Endothelial cell of umbilical vein (primary cell): ENCODE data around the gene EML1. TPM values are rescaled to one million over a fixed set of nuclear protein-coding genes. Genes with fewer than 3 reads are reported as not detected.

Experiments used
- BruUV-seq: library from RNA; stranded (reverse); fragments of 400-500 nt; replicated peaks from 2 replicates; lab custom pipeline; 2021; lab: Mats Ljungman, UMichigan
- CTCF ChIA-PET: fragments of 300-600, 350-600 bp; sonication (Branson Sonifier 250); formaldehyde crosslinking; loops from one replicate; lab custom pipeline; 2021; ENCODE audit warnings: antibody characterized with exemption, inconsistent platforms; lab: Charles Lee
- POLR2A ChIA-PET: fragments of 300-600, 350-600 bp; sonication (Branson Sonifier 250); formaldehyde crosslinking; loops from one replicate; lab custom pipeline; 2021; ENCODE audit warnings: antibody characterized with exemption, inconsistent platforms; lab: Charles Lee
- DNase-seq: peaks from one replicate; pipeline ENCODE4 v3.0.0-alpha.2; 2011; ENCODE audit warnings: low read depth, low spot score
- FAIRE-seq: peaks from 2 replicates; lab custom pipeline; 2011; peaks lifted over from hg19 to GRCh38; lab: Jason Lieb, UNC
- H2AFZ ChIP-seq: 2 replicates; pipeline ENCODE4 v1.6.0; 2012; ENCODE audit warnings: low read depth, low read length, control low read depth, inconsistent platforms
- H3K27ac ChIP-seq: 2 replicates; pipeline ENCODE4 v1.5.1; 2011; ENCODE audit warnings: low read depth, mild to moderate bottlenecking, control low read depth, low read length, moderate library complexity; ENCODE audit not compliant: insufficient read depth
- H3K27me3 ChIP-seq, 2 experiments: 2 replicates each; pipeline versions ENCODE4 v1.6.0 to v1.6.1; 2011; ENCODE audit warnings: low read length in 2 of 2, mixed read lengths in 1 of 2; ENCODE audit not compliant: control insufficient read depth in 2 of 2, insufficient read depth in 2 of 2
- H3K36me3 ChIP-seq, 2 experiments: 2 replicates in 1 of 2; 3 replicates in 1 of 2; pipeline ENCODE4 v1.5.1; 2011; ENCODE audit warnings: low read length in 2 of 2, mild to moderate bottlenecking in 1 of 2, moderate library complexity in 1 of 2; ENCODE audit not compliant: control insufficient read depth in 2 of 2, insufficient read depth in 2 of 2; ENCODE audit errors: extremely low read depth in 1 of 2
- H3K4me1 ChIP-seq: 3 replicates; pipeline ENCODE4 v1.5.1; 2011; ENCODE audit warnings: mild to moderate bottlenecking, low read length; ENCODE audit not compliant: control insufficient read depth, insufficient read depth; ENCODE audit errors: extremely low read depth
- H3K4me2 ChIP-seq: 2 replicates; pipeline ENCODE4 v1.6.1; 2011; ENCODE audit warnings: low read length, control low read depth, mixed read lengths; ENCODE audit not compliant: insufficient read depth
- H3K4me3 ChIP-seq, 3 experiments: fragments of 200-600 bp in 1 of 3; sonication (generic), shearing (Covaris generic) in 1 of 3; replicated peaks in 1 of 3; 2 replicates each; pipeline ENCODE4 v1.5.1; 2011 to 2016; ENCODE audit warnings: control low read depth in 3 of 3, low read length in 3 of 3, mild to moderate bottlenecking in 2 of 3, inconsistent platforms in 1 of 3, low read depth in 1 of 3, moderate library complexity in 1 of 3; ENCODE audit not compliant: insufficient read depth in 1 of 3
- H3K79me2 ChIP-seq: 2 replicates; pipeline ENCODE4 v1.6.0; 2012; ENCODE audit warnings: low read length, inconsistent platforms; ENCODE audit not compliant: control insufficient read depth, insufficient read depth
- H3K9ac ChIP-seq: replicated peaks from 2 replicates; pipeline ENCODE3; 2011; ENCODE audit warnings: low read length, control low read depth; ENCODE audit not compliant: insufficient read depth; ENCODE audit errors: extremely low read depth
- H3K9me1 ChIP-seq: replicated peaks from 3 replicates; pipeline ENCODE4 v1.6.0; 2011; ENCODE audit warnings: mild to moderate bottlenecking, low read length; ENCODE audit not compliant: control insufficient read depth, insufficient read depth; ENCODE audit errors: extremely low read depth
- H3K9me3 ChIP-seq: replicated peaks from 2 replicates; pipeline ENCODE4 v1.5.1; 2012; ENCODE audit warnings: low read length, inconsistent platforms; ENCODE audit not compliant: control insufficient read depth, insufficient read depth
- H4K20me1 ChIP-seq: replicated peaks from 2 replicates; pipeline ENCODE3; 2011; ENCODE audit warnings: mild to moderate bottlenecking, low read length; ENCODE audit not compliant: control insufficient read depth, insufficient read depth; ENCODE audit errors: extremely low read depth
- CTCF ChIP-seq, 2 donors: IDR thresholded peaks; 1 replicate in 1 of 2; 2 replicates in 1 of 2; pipeline ENCODE4 v1.5.1; 2011; ENCODE audit warnings: low read length in 2 of 2, mild to moderate bottlenecking in 2 of 2, moderate library complexity in 2 of 2, control low read depth in 1 of 2, inconsistent platforms in 1 of 2, low read depth in 1 of 2; ENCODE audit not compliant: insufficient read depth in 1 of 2; ENCODE audit errors: extremely low read depth in 1 of 2
- EZH2 ChIP-seq: IDR thresholded peaks from 2 replicates; pipeline ENCODE4 v1.6.1; 2012; ENCODE audit warnings: borderline replicate concordance, low read depth, mild to moderate bottlenecking, moderate library complexity, low read length, inconsistent platforms; ENCODE audit not compliant: severe bottlenecking
- FOS ChIP-seq: IDR thresholded peaks from 2 replicates; pipeline ENCODE4 v1.6.1; 2011; ENCODE audit warnings: mild to moderate bottlenecking, low read length, moderate library complexity, borderline replicate concordance; ENCODE audit not compliant: insufficient read depth
- GATA2 ChIP-seq: IDR thresholded peaks from 2 replicates; pipeline ENCODE4 v1.7.0; 2011; ENCODE audit warnings: low read depth, mild to moderate bottlenecking, moderate library complexity, mixed read lengths, low read length; ENCODE audit not compliant: insufficient read length, insufficient read depth
- JUN ChIP-seq: IDR thresholded peaks from 2 replicates; pipeline ENCODE4 v1.6.1; 2011; ENCODE audit warnings: borderline replicate concordance, low read depth; ENCODE audit not compliant: insufficient read length, insufficient read depth
- MAX ChIP-seq: IDR thresholded peaks from 2 replicates; pipeline ENCODE4 v1.6.1; 2011; ENCODE audit not compliant: insufficient read depth, insufficient read length
- MYC ChIP-seq: IDR thresholded peaks from one replicate; pipeline ENCODE4 v1.6.1; 2011; ENCODE audit warnings: mild to moderate bottlenecking, low read depth, low read length
- POLR2A ChIP-seq: IDR thresholded peaks from 2 replicates; pipeline ENCODE4 v1.6.1; 2012; ENCODE audit warnings: low read depth, mild to moderate bottlenecking, control low read depth, low read length
- POLR2AphosphoS5 ChIP-seq: IDR thresholded peaks from 2 replicates; pipeline ENCODE4 v1.6.1; 2012; ENCODE audit warnings: low read depth, mild to moderate bottlenecking, control low read depth, low read length, moderate library complexity; ENCODE audit not compliant: insufficient read depth
- dilution Hi-C: fragments of 300-500 bp; cut with MboI; formaldehyde crosslinking; loops from one replicate; pipeline ENCODE4 v1.15.0; 2019; ENCODE audit warnings: low sequenced_read_pairs; ENCODE audit not compliant: extremely low pct_ligation_motif_present
- intact Hi-C: fragments of 100-400 bp; cut with micrococcal nuclease; formaldehyde crosslinking; loops from one replicate; pipeline ENCODE4 v1.10.0; 2022
- polyA plus RNA-seq, 4 experiments: library from polyadenylated mRNA; depleted of rRNA in 3 of 4; stranded (reverse) in 3 of 4; unstranded in 1 of 4; fragments of >200 nt; gene quantifications; 2 replicates each; pipeline versions ENCODE4 v1.2.1 to v1.2.3, GENCODE V29; 2011 to 2012; ENCODE audit warnings: missing spikeins in 1 of 4
- total RNA-seq: library from RNA; stranded (reverse); gene quantifications from 2 replicates; pipeline ENCODE4 v1.2.3, GENCODE V29; 2021

EML1 gene
- total and polyA plus RNA-seq, 2 donors (not counting 3 experiments of a cell fraction or from before 2014, with no cell fraction given): 22.9 to 33.0 TPM

GRCh38 chr14:99929601-99930000 is 136.4 kb downstream of the EML1 start:
- FAIRE-seq: no peak
- intact Hi-C loops: no loop called here

More at GRCh38 chr14:99929601-99930000, 136.4 kb downstream of the EML1 start:
- no peak overlapping the region for H3K9ac ChIP-seq
- no peaks in the 10 kb centered on the region for H3K79me2 ChIP-seq
- no peak for DNase-seq
- ChIA-PET POLR2A (no interaction called here), CTCF (interaction anchor here (0.6 to 1.1 kb wide), 4 partner anchors 16 to 30 kb away, joined by 3 to 5 read pairs (median 3); no protein-coding TSS in a partner anchor)
- no peak overlapping the region for H3K4me3 ChIP-seq
- dilution Hi-C loops: no loop called here
- H3K9me1 ChIP-seq: no peaks in the 10 kb centered on the region
- H3K9me3 ChIP-seq: no peaks in the 10 kb centered on the region
- no peak overlapping the region for H2AFZ ChIP-seq
- no peaks in the 10 kb centered on the region for H3K27me3 ChIP-seq
- H4K20me1 ChIP-seq: no peaks in the 10 kb centered on the region
- BruUV-seq: no TSS peak
- no peak overlapping the region for H3K4me2 ChIP-seq
- TF ChIP-seq MAX: no peak
- no peak for TF ChIP-seq FOS
- no peak for TF ChIP-seq CTCF (IDR thresholded peaks at IDR 0.05; ENCODE audit: extremely low read depth in 1 of 2, insufficient read depth in 1 of 2, low read depth in 1 of 2, low read length in 2 of 2)
- no peak for TF ChIP-seq MYC
- TF ChIP-seq POLR2A: no peak
- TF ChIP-seq JUN: no peak
- TF ChIP-seq GATA2: no peak
- no peak for TF ChIP-seq POLR2AphosphoS5
- TF ChIP-seq EZH2: no peak
- H3K36me3 ChIP-seq: peaks cover 0 to 5% of the 10 kb centered on the region in 2 experiments
- H3K27ac ChIP-seq: no peak overlapping the region
- no peaks in the 10 kb centered on the region for H3K4me1 ChIP-seq
